Measurements from ENCODE around the gene SPZ1. TPM values are rescaled to one million over a fixed set of nuclear protein-coding genes. Genes with fewer than 3 reads are reported as not detected.

The SPZ1 gene
- total RNA-seq, 1 experiment from 2014 or later = not detected

GRCh38 chr5:80308526-80308925, 11.3 kb upstream of the SPZ1 start:
- intact Hi-C loops (cut with micrococcal nuclease) = loop anchor here (5.0 kb wide), 1 partner anchor 431 kb away; no protein-coding TSS in a partner anchor
- Histone ChIP-seq H3K4me3 (replicated peaks in 1 of 2; ENCODE audit: low read depth in 1 of 2, low read length in 2 of 2) (no peak overlapping the region), H3K4me1 (ENCODE audit: control insufficient read depth in 1 of 2, insufficient read depth in 2 of 2, low read length in 2 of 2) (no peaks in the 10 kb centered on the region), H4K20me1 (ENCODE audit: insufficient read depth) (no peaks in the 10 kb centered on the region), H3K9ac (ENCODE audit: low read length) (no peak overlapping the region), H3K79me2 (ENCODE audit: insufficient read depth, low read length) (no peaks in the 10 kb centered on the region), H3K27me3 (ENCODE audit: insufficient read depth, low read length) (no peaks in the 10 kb centered on the region), H3K36me3 (ENCODE audit: control insufficient read depth in 1 of 2, insufficient read depth in 2 of 2, low read length in 2 of 2) (no peaks in the 10 kb centered on the region), H2AFZ (ENCODE audit: low read depth, low read length, poor library complexity, severe bottlenecking) (peak overlapping the region; percentile 26), H3K9me3 (ENCODE audit: control insufficient read depth in 1 of 2, insufficient read depth in 1 of 2, low read depth in 1 of 2, low read length in 2 of 2) (no peaks in the 10 kb centered on the region), H3K27ac (ENCODE audit: low read depth, low read length) (no peak overlapping the region), H3K9me2 (ENCODE audit: insufficient read depth) (no peaks in the 10 kb centered on the region), H3K4me2 (ENCODE audit: low read length) (no peak overlapping the region)
- ChIA-PET CTCF (interaction anchor here (0.6 to 7.2 kb wide), 6 partner anchors 8 to 225 kb away, joined by 3 to 101 read pairs (median 6); no protein-coding TSS in a partner anchor), RAD21 (ENCODE audit: low non-redundant PET in 1 of 2, low total read pairs in 2 of 2, uncharacterized antibody in 2 of 2, unreplicated experiment in 2 of 2) (interaction anchor here (0.5 to 2.8 kb wide), 3 partner anchors 33 to 217 kb away, joined by 3 to 25 read pairs (median 24); no protein-coding TSS in a partner anchor), POLR2A (interaction anchor here (0.8 to 1.5 kb wide), 2 partner anchors 51 to 218 kb away, joined by 3 to 6 read pairs; no protein-coding TSS in a partner anchor)
- BruUV-seq (replicated peaks) = no TSS peak
- no peak for DNase-seq (ENCODE audit: low read depth, low spot score)
- ATAC-seq = no peak
- no peak for TF ChIP-seq FOSL1 (IDR thresholded peaks at IDR 0.05; ENCODE audit: low read depth)

GRCh38 chr5:80309871-80310665, 9.7 kb upstream of the SPZ1 start:
- Histone ChIP-seq H3K27me3 (ENCODE audit: insufficient read depth, low read length) (no peaks in the 10 kb centered on the region), H3K79me2 (ENCODE audit: insufficient read depth, low read length) (no peaks in the 10 kb centered on the region), H3K4me1 (ENCODE audit: control insufficient read depth in 1 of 2, insufficient read depth in 2 of 2, low read length in 2 of 2) (no peaks in the 10 kb centered on the region), H3K4me3 (replicated peaks in 1 of 2; ENCODE audit: low read depth in 1 of 2, low read length in 2 of 2) (no peak overlapping the region), H4K20me1 (ENCODE audit: insufficient read depth) (no peaks in the 10 kb centered on the region), H3K36me3 (ENCODE audit: control insufficient read depth in 1 of 2, insufficient read depth in 2 of 2, low read length in 2 of 2) (no peaks in the 10 kb centered on the region), H3K4me2 (ENCODE audit: low read length) (no peak overlapping the region), H3K9me3 (ENCODE audit: control insufficient read depth in 1 of 2, insufficient read depth in 1 of 2, low read depth in 1 of 2, low read length in 2 of 2) (no peaks in the 10 kb centered on the region), H3K27ac (ENCODE audit: low read depth, low read length) (no peak overlapping the region), H3K9me2 (ENCODE audit: insufficient read depth) (no peaks in the 10 kb centered on the region), H2AFZ (ENCODE audit: low read depth, low read length, poor library complexity, severe bottlenecking) (no peak overlapping the region), H3K9ac (ENCODE audit: low read length) (no peak overlapping the region)
- ATAC-seq = no peak
- ChIA-PET POLR2A (no interaction called here), RAD21 (ENCODE audit: low non-redundant PET in 1 of 2, low total read pairs in 2 of 2, uncharacterized antibody in 2 of 2, unreplicated experiment in 2 of 2) (interaction anchor here in 1 of 2 experiments (2.8 kb wide), 1 partner anchor 219 kb away, joined by 25 read pairs; no protein-coding TSS in a partner anchor), CTCF (interaction anchor here (7.2 kb wide), 1 partner anchor 220 kb away, joined by 101 read pairs; no protein-coding TSS in a partner anchor)
- intact Hi-C loops (cut with micrococcal nuclease) = loop anchor here (5.0 kb wide), 1 partner anchor 433 kb away; no protein-coding TSS in a partner anchor
- TF ChIP-seq CBX3 (IDR thresholded peaks at IDR 0.05; ENCODE audit: low read depth) (no peak), TCF7L2 (IDR thresholded peaks at IDR 0.05; ENCODE audit: borderline replicate concordance, extremely low read depth, insufficient read depth, insufficient read length) (no peak), ATF3 (IDR thresholded peaks at IDR 0.05) (no peak), REST (IDR thresholded peaks at IDR 0.05; ENCODE audit: low read depth) (no peak), SIN3A (IDR thresholded peaks at IDR 0.05; ENCODE audit: low read depth) (no peak), FOSL1 (IDR thresholded peaks at IDR 0.05; ENCODE audit: low read depth) (no peak), MAX (IDR thresholded peaks at IDR 0.05) (no peak), EZH2phosphoT487 (IDR thresholded peaks at IDR 0.05; ENCODE audit: borderline replicate concordance) (no peak), POLR2AphosphoS5 (IDR thresholded peaks at IDR 0.05; ENCODE audit: low read depth, low read length) (no peak), SRF (IDR thresholded peaks at IDR 0.05; ENCODE audit: low read depth) (no peak), YY1 (IDR thresholded peaks at IDR 0.05; ENCODE audit: extremely low read depth, insufficient replicate concordance, low read depth, low read length) (no peak)
- DNase-seq (ENCODE audit: low read depth, low spot score) = no peak
- no TSS peak for BruUV-seq (replicated peaks)

All from HCT116 (cell line).